Stromal cell of bone marrow (primary cell): ENCODE results near the gene NPR1.
"Not testable (repeated sequence)": the region's sequence is repeated elsewhere in the genome, so short reads cannot be mapped to it uniquely, and the experiment has no call there.

Experiments used
- DNase-seq: peaks from one replicate; pipeline ENCODE4 v3.0.0-alpha.2; 2012; ENCODE audit warnings: low read depth

NPR1 gene

DNA sequence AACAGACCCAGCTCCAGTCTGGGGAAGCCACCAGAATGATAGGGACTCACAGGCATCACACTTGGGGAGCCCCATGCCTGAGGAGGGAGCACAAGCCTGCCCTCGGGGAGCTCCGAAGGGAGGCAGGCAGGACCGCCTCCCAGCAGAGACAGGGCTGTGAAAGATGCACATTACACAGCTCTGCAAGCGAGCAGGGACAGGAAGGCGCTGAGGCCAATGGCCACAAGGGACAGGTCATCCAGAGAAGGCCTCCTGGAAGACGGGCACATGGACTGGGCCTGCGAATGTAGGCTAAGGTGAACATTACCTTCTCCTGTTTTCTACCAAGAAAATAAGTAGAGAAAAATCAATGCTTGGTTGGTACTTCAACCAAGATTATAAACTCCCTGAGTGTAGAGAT, 4.2 kb downstream of the NPR1 start:
- no peak for DNase-seq

DNA sequence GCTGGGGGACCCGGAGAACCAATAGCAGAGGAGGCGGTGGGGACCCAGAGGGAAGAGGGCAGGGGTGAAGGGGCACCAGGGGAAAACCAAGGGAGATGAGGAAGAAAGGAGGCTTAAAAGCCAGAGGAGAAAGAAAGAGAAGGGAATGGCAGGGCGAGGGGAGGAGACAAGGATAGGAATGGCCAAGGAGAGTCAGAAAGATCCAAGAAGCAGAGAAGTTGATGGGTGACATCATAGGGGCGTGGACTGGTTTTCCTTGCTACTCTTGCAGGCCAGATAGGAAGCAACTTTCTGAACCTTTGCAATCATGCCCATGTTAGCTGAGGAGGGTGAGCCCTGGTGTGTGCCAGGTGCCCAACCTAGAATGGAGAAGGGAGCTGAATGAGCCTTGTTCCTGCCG, 5.4 kb downstream of the NPR1 start:
- no peak for DNase-seq

DNA sequence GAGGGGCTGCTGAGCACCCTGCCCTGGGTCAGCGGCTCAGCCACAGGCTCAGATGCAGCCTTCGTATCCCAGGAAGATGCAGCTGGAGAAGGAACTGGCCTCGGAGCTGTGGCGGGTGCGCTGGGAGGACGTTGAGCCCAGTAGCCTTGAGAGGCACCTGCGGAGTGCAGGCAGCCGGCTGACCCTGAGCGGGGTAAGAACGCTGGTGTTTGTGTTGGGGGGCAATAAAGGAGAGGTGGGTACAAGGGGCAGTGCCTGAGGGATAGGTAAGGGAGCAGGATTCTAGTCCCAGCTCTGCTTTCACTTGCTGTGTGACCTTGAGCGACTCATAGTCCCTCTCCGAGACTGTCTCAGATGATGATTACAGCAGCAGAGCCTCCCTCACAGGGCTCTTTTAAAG, 6.4 kb downstream of the NPR1 start:
- DNase-seq, result no peak

DNA sequence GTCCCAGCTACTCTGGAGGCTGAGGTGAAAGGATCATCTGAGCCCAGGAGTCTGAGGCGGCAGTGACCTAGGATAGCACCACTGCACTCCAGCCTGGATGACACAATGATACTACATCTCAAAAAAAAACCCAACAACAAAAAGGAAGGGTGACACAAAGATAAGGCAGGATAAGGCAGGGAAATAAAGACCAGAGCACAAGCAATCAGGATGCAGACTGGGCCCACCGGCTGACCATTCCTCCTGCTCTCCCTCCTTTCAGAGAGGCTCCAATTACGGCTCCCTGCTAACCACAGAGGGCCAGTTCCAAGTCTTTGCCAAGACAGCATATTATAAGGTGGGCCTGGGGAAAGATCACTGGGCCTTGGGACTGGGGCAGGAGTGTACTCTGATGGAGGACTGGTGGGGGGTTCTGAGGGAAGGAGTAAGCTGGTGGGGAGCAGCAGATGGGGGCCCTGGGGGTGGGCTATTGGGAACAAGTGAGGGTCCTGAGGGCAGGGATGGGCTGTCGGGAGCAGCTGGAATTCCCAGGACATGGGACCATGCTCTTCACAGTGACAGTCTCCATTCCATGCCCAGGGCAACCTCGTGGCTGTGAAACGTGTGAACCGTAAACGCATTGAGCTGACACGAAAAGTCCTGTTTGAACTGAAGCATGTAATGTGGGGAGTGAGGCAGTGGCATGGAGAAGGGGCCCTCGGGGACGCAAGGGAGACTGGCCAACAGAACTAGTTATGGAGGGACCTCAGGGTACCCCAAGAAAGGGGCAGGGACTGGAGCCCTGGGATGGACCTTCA, 7.3 kb downstream of the NPR1 start:
- DNase-seq, result no peak

DNA sequence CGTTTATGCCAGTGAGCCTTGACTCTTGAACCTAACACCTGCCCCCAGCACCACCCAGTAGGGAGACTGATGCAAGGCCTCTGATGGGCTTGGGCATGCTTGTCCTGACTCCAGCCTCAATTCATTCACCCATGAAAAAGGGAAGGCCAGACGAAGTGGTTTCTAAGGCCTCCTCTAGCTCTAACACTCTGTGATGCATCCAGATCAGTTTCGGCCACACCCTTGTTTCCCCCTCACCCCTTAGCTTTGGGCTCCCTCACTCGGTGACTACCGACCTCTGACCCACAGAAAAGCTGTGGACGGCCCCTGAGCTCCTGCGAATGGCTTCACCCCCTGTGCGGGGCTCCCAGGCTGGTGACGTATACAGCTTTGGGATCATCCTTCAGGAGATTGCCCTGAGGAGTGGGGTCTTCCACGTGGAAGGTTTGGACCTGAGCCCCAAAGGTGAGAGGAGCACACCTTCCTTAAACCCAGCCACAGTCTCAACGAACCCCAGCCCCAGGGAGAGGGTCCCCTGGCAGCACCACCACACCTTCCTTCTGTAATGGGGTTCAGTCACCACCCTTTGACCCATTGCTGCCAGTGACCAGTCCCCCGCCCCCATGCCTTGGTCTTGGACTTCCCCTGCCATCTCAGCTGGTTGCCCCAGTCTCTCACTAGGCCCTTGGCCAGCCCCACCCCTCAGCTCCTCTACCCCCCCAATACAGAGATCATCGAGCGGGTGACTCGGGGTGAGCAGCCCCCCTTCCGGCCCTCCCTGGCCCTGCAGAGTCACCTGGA, 9.0 kb downstream of the NPR1 start:
- DNase-seq, result no peak

DNA sequence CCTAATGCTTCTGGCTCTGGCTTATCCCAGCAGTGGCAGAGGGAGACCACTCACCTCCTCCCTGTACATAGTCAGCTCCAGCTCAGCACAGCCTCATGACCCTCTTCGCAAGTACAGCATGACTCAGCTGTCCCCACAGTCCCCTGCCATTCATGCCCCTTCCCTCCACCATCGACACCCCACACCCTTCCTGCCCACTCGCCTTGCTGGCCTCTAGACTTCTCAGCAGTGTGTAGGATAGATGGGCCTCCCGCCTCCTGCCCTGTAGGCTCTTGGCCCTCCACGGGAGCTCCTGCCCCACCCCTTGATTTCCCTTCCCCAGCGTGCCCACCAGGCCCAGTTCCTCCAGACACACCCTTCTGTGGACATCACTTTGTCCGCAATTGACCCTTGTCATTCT, 9.8 kb downstream of the NPR1 start:
- DNase-seq, result no peak

DNA sequence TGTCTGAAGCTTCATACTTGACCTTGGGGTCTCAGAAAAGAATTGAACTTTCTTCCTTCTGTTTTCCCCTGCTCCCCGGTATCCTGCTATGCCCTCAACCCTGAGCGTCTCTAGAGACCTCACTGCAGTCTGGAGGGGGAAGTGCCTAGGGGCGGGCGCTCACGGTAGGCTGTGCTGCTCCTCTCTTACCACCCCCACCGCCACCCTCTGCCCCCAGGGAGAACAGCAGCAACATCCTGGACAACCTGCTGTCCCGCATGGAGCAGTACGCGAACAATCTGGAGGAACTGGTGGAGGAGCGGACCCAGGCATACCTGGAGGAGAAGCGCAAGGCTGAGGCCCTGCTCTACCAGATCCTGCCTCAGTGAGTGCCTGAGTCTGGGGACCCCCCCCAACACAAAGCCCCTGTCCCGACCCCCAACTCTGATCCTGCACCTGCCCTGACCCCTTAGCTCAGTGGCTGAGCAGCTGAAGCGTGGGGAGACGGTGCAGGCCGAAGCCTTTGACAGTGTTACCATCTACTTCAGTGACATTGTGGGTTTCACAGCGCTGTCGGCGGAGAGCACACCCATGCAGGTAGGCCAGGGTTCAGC, 10.3 kb downstream of the NPR1 start:
- no peak for DNase-seq

DNA sequence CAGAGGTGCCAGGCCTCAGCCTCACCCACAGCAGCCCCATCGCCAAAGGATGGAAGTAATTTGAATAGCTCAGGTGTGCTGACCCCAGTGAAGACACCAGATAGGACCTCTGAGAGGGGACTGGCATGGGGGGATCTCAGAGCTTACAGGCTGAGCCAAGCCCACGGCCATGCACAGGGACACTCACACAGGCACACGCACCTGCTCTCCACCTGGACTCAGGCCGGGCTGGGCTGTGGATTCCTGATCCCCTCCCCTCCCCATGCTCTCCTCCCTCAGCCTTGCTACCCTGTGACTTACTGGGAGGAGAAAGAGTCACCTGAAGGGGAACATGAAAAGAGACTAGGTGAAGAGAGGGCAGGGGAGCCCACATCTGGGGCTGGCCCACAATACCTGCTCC, 15.0 kb downstream of the NPR1 start:
- DNase-seq, result no peak

DNA sequence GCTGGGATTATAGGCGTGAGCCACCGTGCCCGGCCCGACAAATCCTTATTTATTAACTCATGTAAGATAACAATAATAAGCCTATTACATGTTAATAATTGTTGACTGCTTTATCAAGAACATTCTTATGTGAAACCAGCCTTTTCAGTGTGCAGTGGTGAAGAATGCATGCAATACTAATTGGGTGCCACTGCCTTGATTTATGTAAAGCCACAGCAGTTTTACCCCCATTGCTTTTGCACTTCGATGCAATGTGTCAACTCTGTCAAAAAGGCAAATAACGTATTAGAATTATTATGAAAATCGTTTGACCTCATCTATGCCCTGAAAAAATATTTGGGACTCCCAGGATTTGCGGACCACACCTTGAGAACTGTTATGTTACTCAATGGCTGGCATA, 18.3 kb downstream of the NPR1 start:
- DNase-seq, result no peak

DNA sequence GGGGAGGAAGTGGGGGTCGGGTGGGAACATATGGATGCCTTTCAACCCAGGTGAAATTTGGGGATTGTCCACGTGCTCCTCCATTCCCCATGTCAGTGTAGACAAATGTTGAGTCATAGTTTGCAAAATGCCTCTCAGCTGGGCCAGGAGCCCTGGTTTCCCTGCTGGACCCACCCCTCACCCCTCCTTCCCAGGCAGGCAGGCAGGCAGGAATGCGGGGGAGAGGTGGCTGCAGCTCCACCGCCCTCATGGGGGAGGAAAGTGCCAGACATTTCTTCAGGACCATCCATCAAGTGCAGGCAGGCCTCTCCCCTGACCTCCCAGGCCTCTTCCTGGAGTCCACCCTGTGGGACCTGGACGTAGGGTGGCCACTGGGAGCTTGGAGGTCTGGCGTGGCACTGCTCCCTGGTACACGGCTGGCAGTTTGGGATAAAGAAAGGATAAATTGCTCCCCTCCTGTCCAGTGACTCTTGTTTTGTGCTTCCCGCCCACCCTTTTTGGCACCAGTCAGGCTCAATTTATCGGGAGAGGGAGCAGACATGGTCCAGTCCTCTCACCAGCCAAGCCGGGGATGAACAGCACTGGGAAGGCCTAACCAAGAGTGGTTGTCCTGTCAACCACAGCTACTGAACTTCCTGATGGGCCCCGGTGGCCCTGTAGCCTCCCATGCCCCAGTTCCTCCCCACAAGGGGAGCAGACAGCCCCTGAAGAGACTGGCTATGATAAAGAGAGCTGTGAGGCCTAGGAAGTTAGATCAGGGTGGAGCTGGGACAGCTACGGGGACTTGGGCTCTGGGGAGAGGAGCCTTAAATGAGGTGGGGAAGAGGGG, 18.9 kb downstream of the NPR1 start:
- no peak for DNase-seq

DNA sequence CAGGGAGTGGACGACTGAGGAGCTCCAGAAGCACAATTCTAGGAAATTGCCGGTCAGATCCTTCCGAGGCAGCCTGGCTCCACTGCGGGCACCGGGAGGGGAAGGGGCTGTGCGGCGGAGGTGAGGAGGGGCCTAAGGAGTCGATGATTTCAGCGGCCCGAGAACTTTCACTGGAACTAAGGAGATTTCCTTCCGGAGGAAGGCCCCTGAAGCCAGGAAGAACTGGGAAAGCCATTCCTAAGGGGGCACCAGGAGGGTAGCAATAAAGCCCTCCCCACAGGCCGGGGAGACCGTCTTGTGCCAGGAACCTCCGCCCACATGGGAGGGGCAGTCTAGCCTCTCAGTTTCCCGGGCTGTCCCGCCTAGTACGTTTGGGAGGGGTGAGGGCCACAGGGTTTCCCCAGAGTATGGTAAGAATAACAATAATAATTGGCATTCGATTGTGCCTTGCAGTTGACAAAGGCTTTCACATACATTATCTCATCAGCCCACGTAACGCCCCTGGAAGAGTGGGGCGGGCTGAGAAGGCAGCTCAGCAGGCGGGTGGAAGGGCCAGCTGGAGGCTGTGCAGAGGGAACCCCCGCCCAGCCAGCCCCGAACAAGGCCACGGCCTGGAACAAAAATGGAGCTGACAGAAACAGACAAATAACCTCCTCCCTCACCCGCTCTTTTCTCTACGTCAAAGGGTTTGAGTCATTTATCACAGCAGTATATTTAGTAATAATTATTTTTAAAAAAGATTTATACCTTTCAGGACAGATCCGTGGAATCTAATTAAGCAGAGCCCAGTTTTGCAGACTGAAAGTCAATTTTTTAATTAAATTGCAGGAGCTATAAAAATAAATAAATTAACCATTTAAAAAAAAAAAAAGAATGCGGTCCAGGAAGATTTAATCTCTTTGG, 19.8 kb downstream of the NPR1 start:
- DNase-seq, result no peak

DNA sequence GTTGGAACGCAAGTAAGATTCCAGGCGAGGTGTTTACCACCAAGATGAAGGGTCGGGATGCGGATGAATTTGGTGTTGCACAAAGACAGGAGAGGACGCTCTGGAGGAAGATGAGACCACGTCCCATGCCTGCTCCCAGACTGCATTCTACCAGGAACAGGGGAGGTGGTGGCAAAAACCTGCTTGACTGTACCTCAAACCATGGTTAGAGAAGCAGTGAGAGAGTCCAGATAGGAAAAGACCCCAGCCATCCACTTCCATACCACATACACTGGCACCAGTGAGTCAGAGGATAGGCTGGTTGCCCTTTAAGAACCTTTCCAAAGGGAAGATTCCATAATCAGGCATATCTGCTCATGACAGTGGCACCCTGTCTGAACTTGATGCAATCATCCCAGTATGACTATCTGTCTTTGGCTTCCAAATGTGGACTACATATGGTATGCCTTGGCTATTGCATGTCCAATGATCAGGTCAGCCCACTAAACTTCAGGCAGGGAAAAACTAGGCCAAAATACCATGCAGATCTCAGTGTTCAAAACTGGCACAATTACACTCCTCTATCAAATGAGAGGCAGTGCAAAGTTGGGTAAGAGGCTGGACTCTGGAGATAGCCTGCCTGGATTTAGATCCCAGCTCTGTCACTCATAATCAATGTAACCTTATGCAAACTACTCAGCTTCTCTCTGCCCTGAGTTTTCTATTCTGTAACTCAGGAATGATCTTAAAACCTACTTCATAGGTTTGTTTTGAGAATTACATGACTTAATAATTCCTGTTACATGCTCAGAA, 20.6 kb downstream of the NPR1 start:
- DNase-seq, result no peak

DNA sequence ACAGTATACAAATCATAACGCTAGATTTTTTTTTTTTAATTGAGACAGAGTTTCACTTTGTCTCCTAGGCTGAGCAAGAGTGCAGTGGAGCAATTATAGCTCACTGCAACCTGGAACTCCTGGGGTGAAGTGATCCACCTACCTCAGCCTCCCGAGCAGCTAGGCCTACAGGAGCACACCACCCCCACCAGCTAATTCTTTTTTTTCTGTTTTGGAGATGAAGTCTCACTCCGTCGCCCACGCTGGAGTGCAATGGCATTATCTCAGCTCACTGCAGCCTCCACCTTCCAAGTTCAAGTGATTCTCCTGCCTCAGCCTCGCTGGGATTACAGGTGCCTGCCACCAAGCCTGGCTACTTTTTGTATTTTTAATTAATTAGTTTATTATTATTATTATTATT, 21.3 kb downstream of the NPR1 start:
- DNase-seq, result no peak

DNA sequence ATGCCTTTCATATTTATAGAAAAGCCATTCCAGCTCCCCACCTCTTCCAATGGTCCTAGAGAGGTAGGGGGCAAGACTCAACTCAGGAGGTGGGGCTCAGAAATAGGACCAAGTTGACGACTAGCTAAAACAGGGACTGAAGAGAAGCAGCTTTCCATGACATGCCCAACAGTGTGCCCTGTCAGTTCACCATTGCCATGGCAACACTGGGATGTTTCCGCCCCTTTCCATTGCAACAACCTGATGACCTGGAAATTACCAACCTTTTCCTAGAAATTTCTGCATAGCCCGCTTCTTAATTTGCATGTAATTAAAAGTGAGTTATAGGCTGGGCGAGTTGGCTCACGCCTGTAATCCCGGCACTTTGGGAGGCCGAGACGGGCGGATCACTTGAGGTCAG, 27.0 kb downstream of the NPR1 start:
- no peak for DNase-seq

DNA sequence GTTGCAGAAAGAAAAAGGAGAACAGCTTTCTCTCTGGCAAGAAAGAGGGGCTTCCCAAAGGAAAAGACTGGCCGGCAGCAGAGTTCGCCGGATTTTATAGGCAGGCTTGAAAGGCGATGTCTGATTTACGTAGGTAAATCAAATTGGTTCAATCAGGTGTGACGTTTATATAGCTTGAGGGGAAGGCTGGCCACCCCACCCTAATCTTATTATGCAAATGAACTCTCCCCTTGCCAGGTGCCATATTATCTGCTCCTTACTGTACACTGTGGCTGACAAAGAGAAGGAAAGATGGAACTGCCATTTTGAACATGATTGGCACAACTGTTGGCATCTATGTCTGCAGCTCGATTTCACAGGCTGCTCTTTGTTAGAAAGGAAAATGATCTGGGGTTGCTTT, 32.5 kb downstream of the NPR1 start:
- no peak for DNase-seq

DNA sequence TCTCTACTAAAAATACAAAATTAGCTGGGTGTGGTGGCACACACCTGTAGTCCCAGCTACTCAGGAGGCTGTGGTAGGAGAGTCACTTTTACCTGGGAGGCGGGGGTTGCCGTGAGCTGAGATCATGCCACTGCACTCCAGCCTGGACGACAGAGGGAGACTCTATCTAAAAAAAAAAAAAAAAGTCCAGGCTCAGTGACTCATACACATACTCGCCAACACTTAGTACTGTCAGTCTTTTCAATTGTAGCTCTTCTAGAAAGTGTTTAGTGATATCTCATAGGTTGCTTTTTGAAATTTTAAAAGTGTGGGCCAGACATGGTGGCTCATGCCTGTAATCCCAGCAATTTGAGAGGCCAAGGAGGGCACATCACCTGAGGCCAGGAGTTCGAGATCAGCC, 37.7 kb downstream of the NPR1 start:
- not testable (repeated sequence) for DNase-seq

DNA sequence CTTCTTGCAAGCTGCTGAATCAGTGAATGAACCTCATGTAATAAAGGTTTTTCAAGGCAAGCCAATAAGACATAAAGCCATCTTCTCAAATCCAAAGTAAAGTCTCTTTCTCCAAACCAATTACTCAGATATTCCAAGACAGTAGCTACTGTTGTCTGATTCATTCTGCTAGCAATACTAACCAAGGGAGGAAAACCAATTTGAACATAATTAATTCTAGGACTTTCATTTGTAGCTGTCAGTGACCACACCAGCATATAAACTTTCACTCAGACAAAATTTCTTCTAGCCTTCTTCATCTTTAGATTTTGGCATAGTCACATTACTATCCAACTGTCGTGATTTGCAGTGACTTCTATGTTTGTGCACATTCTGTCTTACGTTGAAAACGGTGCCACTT, 38.8 kb downstream of the NPR1 start:
- no peak for DNase-seq

DNA sequence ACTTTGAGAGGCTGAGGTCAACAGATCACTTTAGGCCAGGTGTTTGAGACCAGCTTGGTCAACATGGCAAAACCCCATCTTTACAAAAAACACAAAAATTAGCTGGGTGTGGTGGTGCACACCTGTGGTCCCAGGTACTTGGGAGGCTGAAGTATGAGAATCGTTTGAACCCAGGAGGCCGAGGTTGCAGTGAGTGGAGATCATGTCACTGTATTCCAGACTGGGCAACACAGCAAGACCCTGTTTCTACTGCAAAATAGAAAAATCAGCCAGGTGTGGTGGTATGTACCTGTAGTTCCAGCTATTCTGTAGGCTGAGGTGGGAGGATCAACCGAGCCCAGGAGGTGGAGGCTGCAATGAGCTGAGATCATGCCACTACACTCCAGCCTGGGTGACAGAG, 45.2 kb downstream of the NPR1 start:
- DNase-seq, result no peak

DNA sequence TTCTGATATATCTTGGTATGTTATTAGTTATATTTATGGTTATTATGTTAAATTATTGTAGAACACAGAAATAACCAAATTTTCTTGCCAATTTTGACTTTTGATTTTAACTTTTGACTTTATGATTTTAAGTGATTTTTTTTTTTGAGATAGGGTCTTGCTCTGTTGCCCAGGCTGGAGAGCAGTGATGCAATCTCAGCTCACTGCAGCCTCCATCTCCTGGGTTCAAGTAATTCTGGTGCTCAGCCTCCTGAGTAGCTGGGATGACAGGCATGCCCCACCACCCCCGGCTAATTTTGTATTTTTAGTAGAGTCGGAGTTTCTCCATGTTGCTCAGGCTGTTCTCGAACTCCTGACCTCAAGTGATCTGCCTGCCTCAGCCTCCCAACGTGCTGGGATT, 46.1 kb downstream of the NPR1 start:
- not testable (repeated sequence) for DNase-seq

DNA sequence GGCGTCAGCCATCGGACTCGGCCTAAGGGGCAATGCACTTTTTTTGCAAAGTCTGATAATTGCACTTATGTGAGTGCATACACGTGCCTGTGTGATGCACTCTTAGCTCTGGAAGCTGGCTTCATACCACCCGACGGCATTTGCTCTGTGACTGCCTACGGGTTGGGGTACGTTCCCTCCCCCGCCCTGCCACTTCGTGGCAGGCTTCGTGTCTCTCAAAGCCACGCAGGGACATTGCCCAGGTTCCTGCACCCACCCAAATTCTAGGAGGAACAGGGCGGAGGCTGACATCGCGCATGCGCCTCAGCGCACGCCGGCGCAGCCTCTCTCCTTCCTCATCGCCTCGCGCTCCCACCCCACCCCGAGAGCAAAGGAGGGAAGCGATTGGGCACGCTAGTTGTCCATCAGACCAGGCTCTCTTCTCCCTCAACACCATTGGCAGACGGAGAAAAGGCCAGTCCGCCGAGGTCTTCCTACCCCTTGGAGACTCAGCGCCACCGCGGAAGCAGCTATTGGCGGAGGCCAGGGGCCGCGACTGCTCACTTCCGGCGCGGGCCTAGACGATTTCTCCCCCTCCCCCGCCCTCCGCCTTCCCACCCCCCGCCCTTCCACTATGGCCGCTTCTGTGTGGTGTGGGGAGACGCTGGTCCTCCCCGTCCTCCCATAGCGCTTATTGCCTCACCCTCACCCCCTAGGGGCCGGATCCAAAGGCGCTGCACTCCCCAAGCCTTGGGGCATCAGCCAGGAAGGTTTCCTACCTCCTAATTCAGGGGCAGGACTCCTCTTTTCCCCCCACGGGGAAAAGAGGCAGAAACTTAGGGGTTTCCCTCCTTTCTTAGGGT, 49.2 kb downstream of the NPR1 start, which contains the start of gene INTS3:
Gene INTS3, plus strand, starts transcription at position 588 of the 842 bp plus-strand sequence. CDS start 585 bp downstream, outside the sequence.
- peak; percentile 100 for DNase-seq
